Brain pericyte (primary cell): Measurements from ENCODE around the gene SPATA12.

Experiments
- DNase-seq: peaks from one replicate; pipeline ENCODE4 v3.0.0-alpha.2; 2012; ENCODE audit warnings: low read depth, low spot score

The SPATA12 gene

GRCh38 chr3:57052662-57053061, 7.8 kb upstream of the SPATA12 start:
- DNase-seq, result no peak

GRCh38 chr3:57053122-57053521, 7.3 kb upstream of the SPATA12 start:
- no peak for DNase-seq

GRCh38 chr3:57057351-57057750, 3.1 kb upstream of the SPATA12 start:
- DNase-seq, result no peak

- DNase-seq, result no peak
Observed at GRCh38 chr3:57059411-57059810, 1.1 kb upstream of the SPATA12 start.

- no peak for DNase-seq
Observed at GRCh38 chr3:57061556-57061955, 1.1 kb downstream of the SPATA12 start.

GRCh38 chr3:57062101-57062631, 1.7 kb downstream of the SPATA12 start:
- DNase-seq, result no peak

- no peak for DNase-seq
Observed at GRCh38 chr3:57063032-57063431, 2.6 kb downstream of the SPATA12 start.

- DNase-seq, result no peak
Observed at GRCh38 chr3:57064001-57064400, 3.5 kb downstream of the SPATA12 start.

GRCh38 chr3:57064572-57064971, 4.1 kb downstream of the SPATA12 start:
- DNase-seq, result no peak

- DNase-seq, result no peak
Observed at GRCh38 chr3:57065588-57065987, 5.1 kb downstream of the SPATA12 start.

- DNase-seq, result no peak
Observed at GRCh38 chr3:57066471-57066870, 6.0 kb downstream of the SPATA12 start.

- DNase-seq, result no peak
Observed at GRCh38 chr3:57068437-57069089, 8.1 kb downstream of the SPATA12 start.

- DNase-seq, result no peak
Observed at GRCh38 chr3:57069503-57069902, 9.0 kb downstream of the SPATA12 start.

- no peak for DNase-seq
Observed at GRCh38 chr3:57073628-57074027, 13.2 kb downstream of the SPATA12 start.

- no peak for DNase-seq
Observed at GRCh38 chr3:57074135-57074534, 13.7 kb downstream of the SPATA12 start.

- no peak for DNase-seq
Observed at GRCh38 chr3:57076422-57076951, 16.0 kb downstream of the SPATA12 start.

GRCh38 chr3:57077630-57078343, 17.3 kb downstream of the SPATA12 start:
- DNase-seq, result no peak

GRCh38 chr3:57078344-57078634, 17.8 kb downstream of the SPATA12 start:
- DNase-seq, result no peak

- no peak for DNase-seq
Observed at GRCh38 chr3:57078635-57079473, 18.4 kb downstream of the SPATA12 start.

GRCh38 chr3:57079474-57079831, 19.0 kb downstream of the SPATA12 start:
- DNase-seq, result no peak

GRCh38 chr3:57080171-57080570, 19.7 kb downstream of the SPATA12 start:
- no peak for DNase-seq

- DNase-seq, result no peak
Observed at GRCh38 chr3:57081173-57081572, 20.7 kb downstream of the SPATA12 start.
